HCEC 1CT (cell line): Measurements from ENCODE around the gene CROCC2.

Experiments
- DNase-seq: peaks from one replicate; pipeline ENCODE4 v3.0.0-alpha.2; 2017

CROCC2 gene

DNA sequence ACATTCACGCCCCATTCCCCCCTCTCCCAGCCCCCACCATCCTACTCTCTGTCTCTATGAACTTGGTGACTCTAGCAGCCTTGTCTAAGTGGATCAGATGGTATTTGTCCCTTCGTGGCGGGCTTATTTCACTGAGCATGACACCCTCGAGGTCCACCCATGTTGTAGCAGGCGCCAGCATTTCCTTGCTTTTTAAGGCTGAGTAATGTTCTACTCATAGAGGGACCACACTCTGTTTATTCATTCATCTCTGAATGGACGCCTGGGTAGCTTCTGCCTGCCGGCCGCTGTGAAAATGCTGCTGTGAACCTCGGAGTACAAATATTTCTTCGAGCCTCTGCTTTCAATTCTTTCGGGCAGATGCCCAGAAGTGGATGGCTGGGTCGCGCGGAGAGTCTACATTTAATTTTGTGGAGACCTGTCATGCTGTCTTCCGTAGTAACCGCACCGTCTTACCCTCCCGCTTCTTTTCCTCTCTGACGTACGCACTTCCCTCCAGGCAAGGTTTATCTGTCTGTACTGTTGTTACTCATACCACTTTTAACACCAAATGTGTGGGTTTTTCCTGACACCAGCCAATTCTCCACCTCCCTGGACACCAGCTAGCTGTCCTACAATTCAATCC, 5.6 kb downstream of the CROCC2 start:
- peak; percentile 49 for DNase-seq

DNA sequence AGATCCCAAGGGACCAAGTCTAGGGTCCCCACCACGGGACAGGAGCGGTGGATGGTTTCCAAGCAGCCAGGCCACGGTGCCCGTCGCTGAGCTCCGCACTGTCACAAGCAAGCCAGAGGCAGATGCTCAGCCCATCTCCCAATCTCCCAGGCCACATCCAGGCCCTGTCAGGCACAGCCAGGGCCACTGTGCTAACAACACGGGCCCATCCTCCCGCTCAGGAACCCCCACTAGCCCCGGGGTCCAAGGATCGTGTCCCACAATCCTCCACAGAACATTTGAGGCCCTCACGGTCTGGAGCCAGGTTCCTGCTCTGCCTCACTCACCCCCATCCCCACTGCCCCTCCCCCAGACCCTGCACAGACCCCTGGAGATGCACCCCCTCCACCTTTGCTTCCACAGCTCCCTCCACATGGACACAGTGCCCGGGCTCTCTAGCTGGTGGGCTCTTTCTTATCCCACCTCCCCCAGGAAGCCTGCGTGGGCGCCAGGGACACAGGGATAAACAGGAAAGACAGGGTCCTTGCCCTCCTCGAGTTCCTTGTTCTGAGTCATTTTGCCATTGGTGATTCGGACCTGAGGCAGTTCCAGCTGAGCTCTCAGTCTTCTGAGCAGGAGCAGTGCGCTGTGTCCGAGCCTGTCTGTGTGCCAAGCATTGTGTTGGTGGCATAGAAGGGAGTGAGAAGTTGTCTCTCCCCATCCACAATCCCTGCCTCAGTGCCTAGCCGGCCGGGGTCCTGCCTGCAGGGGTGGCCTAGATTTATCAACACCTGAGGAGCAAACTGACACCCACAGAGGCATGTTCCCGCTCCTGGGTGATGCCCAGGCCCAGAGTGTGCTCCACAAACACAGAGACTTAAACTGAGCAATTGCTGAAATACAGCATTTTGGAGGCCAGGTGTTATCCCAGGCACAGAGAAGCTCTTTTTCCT, 7.0 kb downstream of the CROCC2 start:
- DNase-seq, result peak; percentile 34

DNA sequence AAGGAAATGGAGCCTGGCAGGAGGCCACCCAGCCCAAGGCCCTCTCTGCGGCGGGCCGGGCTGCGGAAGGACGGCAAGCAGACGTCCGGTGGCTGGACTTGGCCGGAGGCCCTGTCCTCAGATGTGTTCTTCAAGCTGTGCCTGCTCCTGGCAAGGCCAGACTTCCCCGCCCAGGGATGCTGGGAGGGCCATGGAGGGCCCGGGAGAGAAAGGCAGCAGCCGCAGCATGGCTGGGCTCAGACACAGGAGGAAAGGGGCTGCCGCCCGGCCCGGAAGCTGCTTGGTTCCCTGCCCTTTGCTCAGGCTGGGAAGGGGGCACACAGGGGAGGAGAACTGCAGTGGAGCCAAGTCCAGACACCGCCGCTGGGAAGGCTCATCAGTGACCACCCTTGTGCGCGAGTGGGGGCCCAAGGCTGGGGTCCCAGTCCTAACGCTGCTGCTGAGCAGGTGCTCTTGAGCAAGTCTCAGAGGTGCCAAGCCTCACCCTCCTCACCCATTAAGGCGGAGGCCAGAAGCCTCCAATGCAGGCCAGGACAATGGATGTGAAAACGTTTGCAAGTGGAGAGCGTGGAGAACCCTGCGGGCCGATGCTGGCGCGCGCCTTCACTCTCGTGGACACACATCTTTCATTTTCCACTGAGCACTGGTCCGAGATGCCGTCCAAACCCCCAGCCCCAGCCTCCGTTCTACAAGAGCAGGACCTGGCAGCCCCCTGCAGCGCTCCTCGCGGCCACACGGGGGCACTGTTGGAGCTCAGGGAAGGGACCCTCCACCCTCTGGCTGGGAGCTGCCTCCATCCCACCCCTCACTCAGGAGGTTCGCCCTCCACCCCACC, 7.9 kb downstream of the CROCC2 start:
- DNase-seq, result peak; percentile 24

DNA sequence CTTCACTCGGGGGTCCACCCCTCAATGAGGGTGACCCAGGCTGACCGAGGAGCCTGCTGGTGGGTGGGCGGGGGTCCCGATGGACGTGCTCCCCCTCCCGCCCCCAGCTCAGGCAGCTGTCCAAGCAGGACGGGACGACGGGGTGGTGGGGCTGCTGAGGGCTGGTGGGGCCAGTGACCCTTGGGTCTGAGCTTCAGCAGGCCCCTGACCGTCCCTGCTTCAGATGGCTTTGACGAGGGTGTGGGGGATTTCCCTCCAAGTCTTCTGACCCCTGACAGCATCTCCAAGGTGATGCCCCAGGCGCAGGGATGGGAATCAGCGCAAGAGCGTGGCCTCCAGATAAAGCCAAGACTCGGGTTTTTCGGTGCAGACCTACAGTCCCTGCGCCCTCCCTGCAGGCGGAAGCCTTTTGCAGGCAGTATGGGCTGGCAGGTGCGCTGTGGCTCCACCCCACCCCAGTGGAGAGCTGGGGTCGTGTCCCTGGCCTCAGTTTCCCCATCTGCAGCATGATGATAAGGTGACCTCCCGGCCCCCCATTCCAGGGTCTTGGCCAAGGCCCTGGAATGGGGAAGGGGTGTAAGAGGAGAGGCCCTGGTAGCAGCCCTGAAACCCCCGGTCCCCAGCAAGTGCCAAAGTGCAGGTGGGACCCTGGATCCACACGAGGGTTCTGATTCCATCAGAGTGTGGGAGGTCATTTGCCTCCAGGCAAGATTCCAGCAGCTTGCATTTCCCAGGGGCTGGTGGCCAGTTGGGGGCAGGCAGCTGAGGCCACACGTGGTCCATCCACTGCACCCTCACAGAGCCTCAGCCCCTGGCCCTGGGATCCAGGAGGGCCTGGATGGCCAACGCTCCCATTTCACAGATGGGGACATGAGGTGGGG, 8.7 kb downstream of the CROCC2 start:
- DNase-seq, result no peak

DNA sequence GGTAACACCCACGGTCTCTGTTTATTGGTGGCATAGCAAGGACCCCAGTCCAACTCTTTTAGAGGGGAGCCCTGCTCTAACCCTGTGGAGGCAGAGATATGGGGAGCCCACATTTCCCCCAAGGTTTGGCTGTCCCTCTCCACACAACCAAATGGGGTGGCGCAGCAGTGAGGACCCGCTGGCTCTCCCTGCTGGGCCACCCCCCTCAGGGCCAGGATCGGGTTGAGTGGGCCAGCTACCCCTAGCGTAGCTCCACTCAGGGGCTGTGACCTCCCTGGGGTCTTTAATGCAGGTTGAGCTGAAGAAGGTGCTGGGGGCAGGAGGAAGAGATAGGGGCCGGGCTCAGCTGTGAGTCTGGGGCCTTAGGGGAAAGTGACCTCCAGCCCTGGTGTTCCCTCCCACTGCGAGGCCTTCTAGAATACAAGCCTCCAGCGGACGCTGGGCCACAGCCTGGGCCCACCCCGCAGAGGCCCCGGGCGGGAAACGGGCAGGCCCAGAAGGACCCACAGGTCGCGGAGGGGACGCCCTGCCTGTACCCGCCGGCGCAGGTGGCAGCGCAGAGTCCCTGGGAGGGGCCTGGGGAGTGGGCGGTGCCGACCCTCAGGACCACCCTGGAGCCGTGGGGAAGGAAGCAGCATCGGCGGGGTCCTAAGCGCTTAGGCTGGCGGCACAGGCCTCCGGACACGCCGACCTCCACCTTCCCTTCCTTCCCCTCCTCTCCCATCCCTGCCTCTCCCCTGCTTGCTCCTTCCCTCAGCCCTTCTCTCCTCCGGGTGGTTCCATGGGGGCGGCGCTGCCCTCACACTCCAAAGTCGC, 9.6 kb downstream of the CROCC2 start:
- no peak for DNase-seq

DNA sequence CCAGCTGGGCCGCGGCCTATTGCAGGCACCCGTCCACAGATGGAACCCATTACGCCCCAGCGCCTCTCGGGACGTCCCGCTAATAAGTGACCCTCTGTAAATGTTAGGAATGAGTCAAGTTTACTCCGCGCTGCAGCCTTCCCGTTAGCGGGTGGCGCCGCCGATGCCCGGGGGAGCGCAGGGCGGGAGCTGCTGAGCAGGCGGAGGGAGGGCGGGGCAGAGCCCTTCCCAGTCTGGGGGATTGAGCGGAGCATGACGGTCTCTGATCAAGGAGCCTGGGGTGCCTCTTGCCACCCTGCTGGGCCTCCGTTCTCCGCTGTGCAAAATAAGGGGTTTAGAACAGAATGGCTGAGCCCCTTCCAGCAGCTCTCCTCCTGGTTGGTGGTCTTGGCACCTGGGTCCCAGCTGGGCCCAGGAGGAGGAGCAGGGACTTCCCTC, 10.5 kb downstream of the CROCC2 start:
- peak; percentile 77 for DNase-seq

DNA sequence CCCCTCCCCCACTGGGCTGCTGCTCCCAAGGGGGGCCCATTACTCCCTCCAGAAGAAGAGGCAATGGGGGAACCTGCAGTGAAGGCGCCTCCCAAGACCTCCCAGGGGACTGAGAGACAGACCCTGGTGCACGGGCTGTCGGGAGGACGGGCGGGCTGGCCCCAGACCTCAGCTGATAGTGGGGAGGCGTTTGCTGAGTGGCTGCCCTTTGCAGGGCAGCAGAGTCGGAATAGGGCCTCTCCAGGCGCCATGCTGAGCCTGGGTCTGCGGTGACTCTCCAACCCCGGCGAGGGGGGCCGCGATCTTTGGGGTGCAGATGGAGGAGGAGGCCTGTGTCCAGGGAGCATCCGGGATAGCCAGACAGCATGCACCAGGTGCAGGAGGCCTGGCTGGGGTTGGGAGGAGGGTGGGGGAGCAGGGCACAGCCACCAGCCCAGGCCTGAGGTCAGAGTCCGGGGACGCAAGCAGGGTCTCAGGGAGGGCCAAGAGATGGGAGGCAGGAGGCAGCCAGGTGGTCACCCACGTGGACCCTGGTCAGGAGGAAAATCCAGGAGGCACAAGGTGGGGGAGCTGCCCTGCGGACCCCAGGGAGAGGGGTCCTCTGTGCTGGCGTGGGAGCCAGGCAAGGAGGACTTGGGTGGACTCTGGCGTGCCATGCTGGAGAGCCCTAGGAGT, 11.0 kb downstream of the CROCC2 start:
- no peak for DNase-seq

DNA sequence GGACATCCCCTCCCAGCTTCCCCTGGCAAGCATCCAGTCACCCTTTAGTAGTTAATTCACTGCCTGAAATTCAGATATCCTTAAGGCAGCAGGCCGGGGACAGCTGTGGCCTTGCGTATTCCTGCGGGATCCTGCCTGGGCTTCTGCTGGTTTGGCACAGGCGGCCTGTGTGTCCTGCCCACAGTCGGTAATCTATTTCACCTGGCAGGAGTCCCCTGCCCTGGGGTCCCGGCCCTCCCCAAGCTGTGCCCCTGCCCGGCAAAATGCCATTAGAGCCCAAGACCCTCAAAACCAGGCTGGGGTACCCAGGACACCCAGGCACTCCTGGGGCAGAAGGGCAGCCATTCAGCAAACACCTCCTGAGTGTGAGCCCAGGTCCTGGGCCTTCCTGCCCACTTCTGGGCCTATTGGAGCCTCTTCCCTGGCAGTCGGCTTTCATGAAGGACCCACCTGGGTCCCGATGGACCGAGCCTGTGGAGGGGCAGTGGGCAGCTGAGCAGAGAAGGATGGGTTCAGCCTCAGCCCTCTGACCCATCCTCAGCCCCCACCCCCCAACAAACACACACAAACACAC, 11.6 kb downstream of the CROCC2 start:
- no peak for DNase-seq

DNA sequence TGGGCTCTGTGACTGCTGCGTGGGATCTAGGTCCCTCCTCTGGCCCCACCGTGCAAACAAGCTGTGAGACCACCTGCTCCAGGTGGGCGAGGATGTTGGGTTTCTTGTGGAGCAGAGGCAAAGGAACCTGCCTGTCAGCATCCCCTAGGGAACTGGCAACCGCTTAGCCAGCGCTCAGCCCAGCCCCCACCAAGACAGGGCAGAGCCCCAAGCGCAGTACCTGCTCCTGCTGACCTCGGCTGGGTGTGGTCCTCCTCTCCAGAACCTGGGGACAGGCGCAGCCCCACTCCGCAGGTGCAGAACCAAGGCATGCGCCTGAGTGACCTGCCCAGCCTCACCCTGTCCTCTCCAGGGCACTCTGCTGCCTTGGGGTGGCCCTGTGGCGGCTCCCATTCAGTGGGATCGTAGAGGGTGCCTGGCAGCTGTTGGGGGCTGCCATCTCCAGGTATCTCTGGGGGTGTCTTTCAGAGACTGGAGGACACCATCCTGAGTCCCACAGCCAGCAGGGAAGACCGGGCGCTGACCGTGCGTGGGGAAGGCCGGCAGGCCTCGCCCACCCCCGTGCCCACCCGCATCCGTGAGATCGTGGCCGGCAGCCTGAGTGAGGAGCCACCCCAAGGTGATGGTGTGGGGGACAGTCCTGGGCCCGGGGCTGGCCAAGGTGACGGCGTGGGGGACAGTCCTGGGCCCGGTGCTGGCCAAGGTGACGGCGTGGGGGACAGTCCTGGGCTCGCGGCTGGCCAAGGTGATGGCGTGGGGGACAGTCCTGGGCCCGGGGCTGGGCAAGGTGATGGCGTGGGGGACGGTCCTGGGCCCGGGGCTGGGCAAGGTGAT, 12.3 kb downstream of the CROCC2 start:
- DNase-seq, result no peak

DNA sequence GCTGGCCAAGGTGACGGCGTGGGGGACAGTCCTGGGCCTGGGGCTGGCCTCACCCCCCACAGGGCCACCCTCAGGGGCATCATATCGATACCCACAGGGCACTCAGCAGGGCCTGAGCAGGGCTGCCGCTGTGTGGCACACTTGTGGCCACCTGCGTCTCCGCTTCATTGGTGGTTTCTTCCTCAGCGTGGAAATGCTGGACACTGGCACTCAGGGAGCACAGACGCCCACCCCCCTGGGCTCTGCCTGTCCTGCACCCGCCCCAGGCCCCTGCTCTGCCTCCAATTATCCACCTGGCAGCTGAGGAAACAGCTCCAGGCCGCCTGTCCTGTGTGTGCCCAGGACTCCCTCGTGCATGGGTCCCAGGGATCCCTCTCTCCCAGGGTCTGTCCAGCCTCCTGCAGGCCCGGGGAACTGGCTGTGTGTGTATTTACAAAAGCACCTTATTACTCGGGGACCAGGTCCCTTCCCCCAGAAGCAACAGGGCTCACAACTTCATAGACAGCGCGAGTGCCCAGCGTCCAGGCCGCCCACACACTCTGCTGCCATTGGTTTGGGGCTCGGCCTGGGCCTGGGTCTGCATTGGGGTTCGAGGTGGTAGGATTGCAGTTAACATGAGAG, 13.1 kb downstream of the CROCC2 start:
- no peak for DNase-seq

DNA sequence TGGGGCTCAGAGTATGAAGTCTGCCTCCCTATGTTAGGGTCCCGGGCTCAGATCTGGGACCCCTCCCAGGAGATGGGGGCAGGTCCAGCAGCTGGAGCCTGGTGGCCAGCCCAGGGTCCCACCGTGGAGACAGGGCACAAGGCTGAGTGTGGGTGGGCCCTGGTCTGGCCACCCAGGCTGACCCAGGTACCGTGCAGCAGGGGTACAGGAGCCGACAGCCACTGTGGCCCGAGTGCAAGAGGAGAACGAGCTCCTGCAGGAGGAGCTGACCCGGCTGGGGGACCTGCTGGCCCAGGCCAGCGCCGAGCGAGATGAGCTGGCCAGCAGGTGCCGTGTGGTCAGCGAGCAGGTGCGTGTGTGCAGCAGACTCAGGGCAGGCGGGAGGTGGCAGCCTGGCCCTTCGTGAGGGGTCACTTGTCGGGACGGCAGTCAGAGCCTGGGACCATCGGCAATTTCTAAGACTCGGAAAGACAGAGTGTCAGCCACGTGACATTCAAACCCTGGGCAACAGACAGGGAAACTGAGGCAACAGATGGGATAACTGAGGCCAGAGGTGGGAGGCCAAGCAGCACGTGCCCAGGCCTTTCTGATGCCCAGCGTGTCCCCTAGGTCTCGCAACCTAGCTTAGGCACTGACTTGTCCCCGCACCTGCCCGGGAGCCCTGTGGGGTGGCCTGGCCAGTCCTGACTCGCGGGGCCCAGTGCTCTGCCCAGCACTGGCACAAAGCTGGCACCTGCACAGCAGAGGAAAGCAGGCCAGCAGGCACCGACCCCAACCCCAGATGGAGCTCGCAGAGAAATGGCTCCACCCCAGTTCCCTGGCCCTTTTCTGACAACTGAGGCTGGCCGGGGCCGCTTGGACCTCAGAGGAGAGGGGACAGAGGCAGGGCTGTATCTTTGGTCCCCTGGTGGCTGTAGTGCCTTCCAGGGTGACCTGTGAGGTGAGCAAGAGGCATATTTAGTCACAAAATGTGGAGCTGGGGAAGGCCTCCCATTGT, 13.9 kb downstream of the CROCC2 start:
- no peak for DNase-seq

DNA sequence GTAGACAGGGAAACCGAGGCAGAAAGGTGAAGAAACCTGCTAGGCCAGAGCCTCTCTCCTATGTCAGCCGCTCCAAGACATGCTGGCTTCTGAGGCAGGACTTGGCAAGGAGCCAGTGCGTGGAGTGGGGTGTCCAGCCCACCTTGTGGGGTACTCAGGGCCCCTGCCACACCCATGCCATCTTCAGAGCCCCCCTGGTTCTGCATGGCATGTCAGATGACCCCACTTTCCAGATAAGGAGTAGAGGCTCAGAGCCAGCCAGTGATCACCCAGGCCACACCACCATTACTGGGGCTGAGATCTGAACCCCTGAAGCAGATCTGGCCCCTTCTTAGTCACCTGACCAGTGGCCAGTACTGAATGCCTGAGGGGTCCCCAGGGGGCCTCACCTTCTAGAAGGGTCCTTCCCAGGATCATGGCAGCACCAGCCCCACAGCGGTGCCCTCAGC, 14.7 kb downstream of the CROCC2 start:
- DNase-seq, result peak; percentile 12

DNA sequence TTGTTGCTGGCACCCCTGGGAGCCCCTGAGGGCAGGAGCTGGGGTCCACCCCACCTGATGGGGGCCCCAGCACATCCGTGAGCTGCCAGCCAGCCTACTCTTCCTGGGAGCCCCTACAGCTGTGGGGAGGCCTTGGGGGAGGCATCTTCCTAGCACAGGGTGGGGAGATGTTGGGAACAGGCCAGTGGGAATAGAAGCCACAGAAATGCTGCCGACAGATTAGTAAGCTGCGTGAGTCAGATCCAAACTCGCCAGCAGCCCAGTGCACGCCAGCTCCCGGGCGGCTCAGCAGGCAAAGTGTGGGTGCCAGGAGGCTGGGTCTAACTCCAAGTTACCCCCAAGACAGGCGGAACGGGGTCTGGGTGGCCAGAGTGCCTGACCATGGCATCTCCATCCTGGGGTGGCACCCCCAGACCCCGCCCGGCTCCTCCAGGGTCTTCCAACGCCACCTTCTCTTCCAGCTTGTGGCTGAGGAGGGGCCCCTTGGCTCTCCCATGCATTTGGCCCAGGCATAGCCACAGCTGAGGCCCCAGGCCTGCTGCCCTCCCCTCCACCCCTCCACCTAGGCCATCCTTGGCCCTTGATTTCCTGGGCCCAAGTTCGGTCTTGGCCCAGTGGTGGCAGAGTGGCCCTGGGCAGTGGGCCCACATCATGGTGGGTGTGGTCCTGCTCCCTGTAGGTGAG, 15.3 kb downstream of the CROCC2 start:
- peak; percentile 93 for DNase-seq

DNA sequence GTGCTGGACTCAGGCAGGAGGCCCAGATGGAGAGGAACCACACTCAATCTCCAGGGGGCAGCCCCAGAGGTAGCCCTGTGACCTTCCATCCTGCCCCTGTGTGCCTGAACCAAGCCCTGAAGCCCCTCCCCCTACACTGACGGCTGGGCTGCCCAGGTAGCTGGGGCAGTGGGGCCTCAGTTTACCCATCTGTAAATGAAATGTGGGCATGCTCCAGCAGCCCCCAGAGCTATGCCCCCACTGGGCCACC, 15.8 kb downstream of the CROCC2 start:
- no peak for DNase-seq

DNA sequence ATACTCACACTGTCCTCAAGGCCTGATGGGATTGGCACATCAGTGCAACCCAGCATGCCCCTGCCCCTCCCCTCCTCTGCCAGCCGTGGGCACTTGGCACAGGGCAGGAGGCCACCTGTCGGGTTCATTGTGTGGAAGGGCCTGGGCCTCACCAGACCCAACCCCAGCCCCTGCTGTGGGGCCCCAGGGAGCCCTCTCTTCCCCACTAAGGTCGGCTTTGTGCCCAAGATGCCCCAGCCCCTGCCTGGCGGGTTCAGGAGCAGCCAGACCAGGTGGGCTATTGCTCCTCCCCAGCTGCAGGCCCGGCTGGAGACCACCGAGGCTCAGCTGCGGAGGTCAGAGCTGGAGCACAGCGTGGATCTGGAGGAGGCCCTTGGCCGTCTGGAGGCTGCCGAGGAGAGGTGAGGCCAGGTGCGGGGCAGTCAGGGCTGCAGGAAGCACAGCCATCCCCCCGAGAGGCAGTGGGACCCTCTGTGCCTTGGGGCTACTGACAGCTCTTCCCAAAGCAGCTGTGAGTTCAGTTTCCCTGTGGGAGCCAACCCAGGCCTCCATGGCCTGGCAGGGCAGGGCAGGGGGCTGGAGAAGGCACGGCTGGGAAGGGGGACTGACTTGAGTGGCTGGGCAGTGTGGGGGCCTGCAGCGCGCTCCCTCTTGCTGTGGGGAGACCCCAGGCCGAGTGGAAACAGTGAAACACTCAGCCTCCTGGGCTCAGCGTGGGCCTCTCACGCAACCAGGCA, 16.3 kb downstream of the CROCC2 start:
- DNase-seq, result no peak

DNA sequence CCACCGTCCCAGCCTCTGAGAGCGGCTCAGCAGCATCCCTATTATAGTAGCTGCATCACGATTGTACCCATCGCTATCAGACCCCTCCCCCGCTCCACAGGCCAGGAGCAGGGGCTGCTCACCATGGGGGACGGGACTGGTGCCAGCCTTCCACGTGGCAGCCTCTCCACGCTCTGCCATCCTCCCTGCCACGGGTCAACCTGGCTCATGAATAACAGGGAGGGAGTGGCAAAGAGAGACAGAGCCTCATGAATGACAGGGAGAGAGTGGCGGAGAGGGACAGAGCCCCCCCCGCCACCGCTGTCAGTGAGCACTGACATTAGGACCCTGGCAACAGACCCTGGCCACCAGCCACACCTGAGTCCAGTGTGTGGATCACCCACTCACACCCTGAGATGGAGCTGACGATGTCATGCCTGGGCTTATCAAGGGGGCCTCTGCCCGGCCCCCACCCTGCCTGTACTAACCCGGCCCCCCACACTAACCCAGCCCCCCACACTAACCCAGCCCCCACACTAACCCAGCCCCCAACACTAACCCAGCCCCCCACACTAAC, 16.9 kb downstream of the CROCC2 start:
- DNase-seq, result no peak
